AG04450 (cell line): ENCODE measurements around the gene DNM3. TPM values are rescaled to one million over a fixed set of nuclear protein-coding genes. Genes with fewer than 3 reads are reported as not detected.

Source experiments
- CTCF ChIA-PET: fragments of 300-600, 350-600 bp; formaldehyde crosslinking; extraction: SDS; loops from one replicate; lab custom pipeline; 2022; ENCODE audit warnings: antibody characterized with exemption, inconsistent platforms; lab: Charles Lee
- POLR2A ChIA-PET: fragments of 350-600 bp; formaldehyde crosslinking; extraction: SDS; loops from one replicate; lab custom pipeline; 2021; ENCODE audit warnings: antibody characterized with exemption, inconsistent platforms; lab: Yijun Ruan, JAX
- DNase-seq: peaks from one replicate; pipeline ENCODE4 v3.0.0-alpha.2; 2011; ENCODE audit warnings: low read depth, low spot score
- H3K27ac ChIP-seq: one replicate; pipeline ENCODE4 v1.5.1; 2012; ENCODE audit warnings: low read depth, low read length, control low read depth
- H3K27me3 ChIP-seq: one replicate; pipeline ENCODE4 v1.6.0; 2012; ENCODE audit warnings: low read length; ENCODE audit not compliant: control insufficient read depth, insufficient read depth
- H3K4me3 ChIP-seq: 2 replicates; pipeline ENCODE4 v1.5.1; 2011; ENCODE audit warnings: mild to moderate bottlenecking, low read depth, low read length, control low read depth
- H3K9me3 ChIP-seq: 2 replicates; pipeline ENCODE4 v1.5.1; 2012; ENCODE audit warnings: low read length; ENCODE audit not compliant: control insufficient read depth, insufficient read depth
- polyA plus RNA-seq: library from polyadenylated mRNA; depleted of rRNA; stranded (reverse); fragments of >200 nt; gene quantifications from 2 replicates; pipeline ENCODE4 v1.2.3, GENCODE V29; 2011
- TF ChIP-seq, protein P1 (sequence below): IDR thresholded peaks from 2 replicates; pipeline ENCODE4 v1.5.1; 2011; ENCODE audit warnings: low read depth, low read length, control low read depth, inconsistent platforms

The DNM3 gene
- polyA plus RNA-seq, 1 experiment: 0.37 TPM

GRCh38 chr1:172277989-172278388 is 436.7 kb downstream of the DNM3 start:
- ChIA-PET POLR2A (no interaction called here), CTCF (interaction anchor here (1.0 kb wide), 1 partner anchor 122 kb away, joined by 3 read pairs; no protein-coding TSS in a partner anchor)
- Histone ChIP-seq H3K27ac (no peak overlapping the region), H3K4me3 (no peak overlapping the region), H3K27me3 (no peaks in the 10 kb centered on the region), H3K9me3 (no peaks in the 10 kb centered on the region)
- TF ChIP-seq, protein P1, sequence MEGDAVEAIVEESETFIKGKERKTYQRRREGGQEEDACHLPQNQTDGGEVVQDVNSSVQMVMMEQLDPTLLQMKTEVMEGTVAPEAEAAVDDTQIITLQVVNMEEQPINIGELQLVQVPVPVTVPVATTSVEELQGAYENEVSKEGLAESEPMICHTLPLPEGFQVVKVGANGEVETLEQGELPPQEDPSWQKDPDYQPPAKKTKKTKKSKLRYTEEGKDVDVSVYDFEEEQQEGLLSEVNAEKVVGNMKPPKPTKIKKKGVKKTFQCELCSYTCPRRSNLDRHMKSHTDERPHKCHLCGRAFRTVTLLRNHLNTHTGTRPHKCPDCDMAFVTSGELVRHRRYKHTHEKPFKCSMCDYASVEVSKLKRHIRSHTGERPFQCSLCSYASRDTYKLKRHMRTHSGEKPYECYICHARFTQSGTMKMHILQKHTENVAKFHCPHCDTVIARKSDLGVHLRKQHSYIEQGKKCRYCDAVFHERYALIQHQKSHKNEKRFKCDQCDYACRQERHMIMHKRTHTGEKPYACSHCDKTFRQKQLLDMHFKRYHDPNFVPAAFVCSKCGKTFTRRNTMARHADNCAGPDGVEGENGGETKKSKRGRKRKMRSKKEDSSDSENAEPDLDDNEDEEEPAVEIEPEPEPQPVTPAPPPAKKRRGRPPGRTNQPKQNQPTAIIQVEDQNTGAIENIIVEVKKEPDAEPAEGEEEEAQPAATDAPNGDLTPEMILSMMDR: no peak
- no peak for DNase-seq

DNA sequence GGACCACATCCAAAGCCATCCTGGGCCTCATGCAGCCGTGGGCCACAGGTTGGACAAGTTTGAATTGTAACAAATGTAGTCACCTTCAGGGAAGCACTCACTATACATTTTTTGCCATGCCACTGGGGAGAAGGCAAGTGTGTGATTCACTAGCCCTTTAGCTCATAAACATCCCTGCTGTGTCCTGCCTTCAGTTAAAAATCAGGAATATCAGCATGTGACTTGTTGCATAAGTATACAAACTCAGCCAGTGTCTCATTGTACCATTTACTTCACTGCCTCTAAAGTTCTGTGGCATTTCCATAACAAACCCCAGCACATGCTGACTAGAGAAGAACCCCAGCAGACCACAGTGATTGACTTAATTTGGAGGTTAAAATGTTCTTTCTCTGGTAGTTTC is 437.2 kb downstream of the DNM3 start:
- no peaks in the 10 kb centered on the region for H3K27me3 ChIP-seq
- H3K9me3 ChIP-seq: no peaks in the 10 kb centered on the region
- no peak overlapping the region for H3K27ac ChIP-seq
- TF ChIP-seq, protein P1: no peak
- H3K4me3 ChIP-seq: no peak overlapping the region
- ChIA-PET POLR2A (no interaction called here), CTCF (interaction anchor here (1.0 kb wide), 1 partner anchor 121 kb away, joined by 3 read pairs; no protein-coding TSS in a partner anchor)
- DNase-seq: no peak

- Histone ChIP-seq H3K27me3 (no peaks in the 10 kb centered on the region), H3K27ac (no peak overlapping the region), H3K4me3 (no peak overlapping the region), H3K9me3 (no peaks in the 10 kb centered on the region)
- no peak for DNase-seq
- CTCF ChIA-PET: interaction anchor here (3.2 kb wide), 1 partner anchor 278 kb away, joined by 10 read pairs; no protein-coding TSS in a partner anchor
- POLR2A ChIA-PET: no interaction called here
- TF ChIP-seq, protein P1: no peak
These were observed 438.8 kb downstream of the DNM3 start for GRCh38 chr1:172279939-172280636.

DNA sequence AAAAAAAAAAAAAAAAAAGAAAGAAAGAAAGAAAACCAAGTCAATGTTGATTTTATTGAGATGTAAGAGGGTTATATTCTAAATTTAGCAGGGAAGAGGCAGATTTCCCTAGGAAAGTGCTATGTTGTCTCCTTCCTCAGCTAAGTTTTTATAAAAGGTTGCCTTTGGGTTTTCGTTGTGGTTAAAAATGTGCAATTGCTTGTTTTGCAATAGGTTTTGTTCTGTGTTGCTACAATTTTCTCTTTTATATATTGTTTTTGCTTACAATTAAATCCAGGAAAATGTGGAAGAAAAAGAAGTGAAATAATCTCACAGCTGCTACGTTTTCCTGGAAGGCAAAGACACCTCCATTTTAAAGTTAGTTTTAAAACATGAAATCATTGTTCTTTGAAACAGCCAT is 442.5 kb downstream of the DNM3 start:
- no peak for DNase-seq
- no peaks in the 10 kb centered on the region for H3K9me3 ChIP-seq
- ChIA-PET CTCF (interaction anchor here (0.7 to 1.1 kb wide), 2 partner anchors 25 to 281 kb away, joined by 3 to 6 read pairs; no protein-coding TSS in a partner anchor), POLR2A (interaction anchor here (0.5 to 0.7 kb wide), 2 partner anchors 39 to 98 kb away, joined by 4 to 5 read pairs; no protein-coding TSS in a partner anchor)
- H3K27me3 ChIP-seq: no peaks in the 10 kb centered on the region
- H3K27ac ChIP-seq: no peak overlapping the region
- TF ChIP-seq, protein P1: no peak
- no peak overlapping the region for H3K4me3 ChIP-seq

GRCh38 chr1:172286629-172287076 is 445.4 kb downstream of the DNM3 start:
- Histone ChIP-seq H3K27ac (peak overlapping the region; percentile 24), H3K4me3 (no peak overlapping the region), H3K9me3 (no peaks in the 10 kb centered on the region), H3K27me3 (no peaks in the 10 kb centered on the region)
- CTCF ChIA-PET: interaction anchor here (1.3 to 1.6 kb wide), 2 partner anchors 22 to 113 kb away, joined by 5 read pairs; no protein-coding TSS in a partner anchor
- TF ChIP-seq, protein P1: no peak
- DNase-seq: peak; percentile 70
- POLR2A ChIA-PET: interaction anchor here (0.5 to 1.1 kb wide), 3 partner anchors 72 to 141 kb away, joined by 3 to 7 read pairs (median 5); no protein-coding TSS in a partner anchor
